GM21367 (cell line): ENCODE data around the gene PRKAR2B.
"Not testable (repeated sequence)": the region's sequence is repeated elsewhere in the genome, so short reads cannot be mapped to it uniquely, and the experiment has no call there.

Experiments
- ATAC-seq: cut with Tn5 transposase; IDR thresholded peaks from one replicate; pipeline ENCODE4 v1.9.1; 2021; ENCODE audit not compliant: unreplicated experiment

PRKAR2B gene

DNA sequence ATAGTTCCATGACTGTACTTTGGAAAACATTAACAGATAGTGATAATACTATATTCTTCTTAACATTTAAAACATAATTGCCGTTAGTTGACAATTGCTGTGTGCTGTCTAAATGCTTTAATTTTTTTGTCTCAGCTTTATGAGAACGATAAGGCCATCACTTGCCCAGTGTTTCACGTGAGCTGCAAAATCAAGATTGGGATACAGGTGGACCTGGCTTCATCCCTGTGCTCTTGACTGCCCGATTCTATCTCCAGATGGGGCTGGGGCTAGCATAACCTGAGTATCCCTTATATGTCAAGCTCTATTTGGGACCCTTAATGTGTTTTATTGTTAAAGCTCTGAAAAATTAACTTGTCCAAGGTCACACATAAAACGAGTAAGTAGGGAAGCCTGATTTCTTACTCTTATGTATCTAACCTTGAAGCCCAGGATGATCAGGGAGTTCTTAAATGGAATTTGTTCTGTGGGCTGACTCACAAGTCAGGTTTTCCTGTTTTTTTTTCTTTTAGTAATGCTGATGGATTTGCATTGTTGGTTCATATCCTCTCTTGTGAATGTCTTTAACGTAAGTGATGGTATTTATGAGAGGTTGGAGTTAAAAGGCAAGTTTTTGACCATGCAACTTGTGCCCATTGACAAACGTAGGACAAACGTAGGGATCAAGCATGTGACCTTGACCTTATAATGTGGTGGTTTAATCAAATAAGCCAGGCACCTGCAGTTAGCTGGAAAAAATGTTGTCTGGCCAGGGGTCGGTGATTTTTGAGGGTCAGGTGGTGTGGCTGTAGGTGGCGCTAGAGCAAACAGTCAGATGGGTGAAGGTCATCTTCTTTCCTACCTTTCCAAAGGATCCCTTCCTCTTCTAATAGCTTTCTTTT, 3.6 kb downstream of the PRKAR2B start:
- ATAC-seq: no peak

DNA sequence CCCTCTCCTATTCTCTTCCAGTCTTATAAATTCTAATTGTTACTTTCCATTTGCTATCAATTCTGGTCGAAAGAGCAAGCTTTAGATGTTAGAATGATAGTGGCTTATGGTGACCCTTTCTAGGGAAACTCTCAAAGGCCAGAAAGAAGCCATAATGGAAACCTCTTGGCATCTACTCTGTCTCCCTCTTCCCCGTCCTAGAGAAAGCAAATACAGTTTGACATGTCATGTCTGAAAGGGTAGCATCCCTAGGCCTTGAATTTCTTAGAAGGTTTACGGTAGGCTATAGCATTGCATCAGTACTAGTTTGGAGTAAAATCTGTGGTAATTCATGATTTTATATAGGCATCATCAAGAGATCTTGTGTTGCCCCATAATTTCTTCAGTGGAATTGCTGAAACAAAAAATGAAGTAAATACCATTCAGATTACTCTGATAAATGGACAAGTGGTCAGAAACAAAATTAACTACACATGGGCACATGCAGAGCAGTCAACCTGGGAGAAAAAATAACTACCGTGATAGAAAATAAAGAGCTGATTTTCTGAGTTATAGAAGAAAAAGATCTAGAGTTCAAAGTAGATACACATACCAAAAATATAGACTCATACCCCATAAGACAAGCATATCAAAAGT, 4.4 kb downstream of the PRKAR2B start:
- no peak for ATAC-seq

DNA sequence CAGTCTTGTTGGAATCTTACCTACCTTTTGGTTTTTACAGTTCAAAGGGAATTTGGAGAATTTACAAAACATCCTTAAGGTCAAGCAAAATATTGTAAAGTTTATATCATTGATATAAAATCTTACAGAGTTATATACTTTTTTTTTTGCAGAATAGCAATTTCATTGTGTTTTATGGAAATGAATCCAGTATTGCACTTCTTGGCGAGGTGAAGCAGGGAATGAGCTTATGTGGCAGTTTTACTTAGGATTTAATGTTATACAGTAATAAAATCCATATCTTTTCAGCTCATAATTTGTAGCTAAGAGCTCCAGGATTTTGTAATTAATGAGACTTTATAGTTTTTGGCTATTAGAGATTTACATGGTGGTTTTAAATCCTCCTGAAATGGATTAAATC, 5.0 kb downstream of the PRKAR2B start:
- ATAC-seq: no peak

GRCh38 chr7:107049971-107050532, 5.5 kb downstream of the PRKAR2B start:
- no peak for ATAC-seq

DNA sequence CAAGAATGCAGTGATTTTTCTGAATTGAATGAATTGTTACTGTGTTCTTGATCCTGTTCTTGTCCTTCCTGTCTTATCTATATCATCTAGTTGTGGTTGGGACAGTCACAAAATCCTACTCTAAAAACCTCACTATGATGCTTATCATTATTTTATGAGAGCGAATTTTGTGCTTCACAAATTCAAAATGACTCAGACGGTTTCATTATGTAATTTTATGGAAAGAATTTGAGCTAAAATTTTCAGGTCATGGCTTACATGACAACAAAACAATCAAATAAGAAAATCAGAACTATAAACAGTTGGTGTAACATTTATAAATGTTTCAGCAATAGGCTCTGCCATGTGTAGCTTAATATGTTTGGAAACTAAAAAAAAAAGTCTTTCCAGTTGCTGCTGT, 6.9 kb downstream of the PRKAR2B start:
- ATAC-seq: no peak

GRCh38 chr7:107054965-107055364, 10.5 kb downstream of the PRKAR2B start:
- ATAC-seq: not testable (repeated sequence)

GRCh38 chr7:107056058-107056457, 11.6 kb downstream of the PRKAR2B start:
- not testable (repeated sequence) for ATAC-seq

DNA sequence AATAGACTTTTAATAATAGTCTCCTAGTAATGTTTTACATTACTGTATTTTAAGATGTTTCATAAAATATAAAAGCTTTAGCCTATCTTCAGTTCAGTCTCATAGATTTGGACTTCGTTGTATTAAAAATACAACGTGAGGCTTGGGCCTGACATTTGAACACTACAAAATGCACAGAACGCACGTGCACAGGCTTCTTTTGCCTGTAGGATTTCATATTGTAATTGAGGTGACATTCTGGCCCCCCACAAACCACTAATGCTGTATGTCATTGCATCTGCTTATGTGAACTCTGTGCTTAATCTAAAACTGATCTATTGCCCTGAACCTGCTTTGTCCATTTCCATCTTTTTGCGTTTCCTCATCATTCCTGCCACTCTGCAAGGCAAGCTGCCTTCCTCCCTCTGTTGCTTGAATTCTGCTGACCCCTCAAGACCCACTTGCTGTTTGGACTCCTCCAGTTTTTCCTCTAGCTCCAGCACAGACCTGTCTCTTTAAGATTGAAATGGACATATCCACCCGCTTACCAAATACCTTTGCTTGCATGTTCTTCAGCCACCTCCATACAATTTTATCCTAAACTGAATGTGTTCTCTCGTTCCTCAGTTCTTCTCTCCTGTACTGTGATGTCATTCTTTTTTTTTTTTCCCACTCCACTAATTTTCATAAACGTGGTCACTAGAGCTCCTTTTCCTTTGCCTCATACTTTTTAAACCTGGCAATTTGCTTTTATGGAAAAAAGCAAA, 12.4 kb downstream of the PRKAR2B start:
- no peak for ATAC-seq

DNA sequence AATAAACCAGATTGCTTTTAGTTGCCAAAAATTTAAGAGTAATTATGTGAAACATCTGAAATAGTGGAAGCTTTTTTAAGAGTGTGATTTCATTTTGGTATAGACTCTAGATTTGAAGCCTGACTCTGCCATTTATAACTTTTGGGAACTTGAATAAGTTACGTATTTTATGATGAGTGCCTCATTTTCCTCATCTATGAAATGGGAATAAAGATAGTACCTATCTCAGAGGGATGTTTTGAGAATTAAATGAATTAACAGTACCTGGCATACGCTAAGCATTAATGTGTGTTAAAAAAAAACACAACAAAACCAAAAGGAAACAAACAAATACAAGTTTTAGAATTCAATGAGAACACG, 12.9 kb downstream of the PRKAR2B start:
- ATAC-seq: no peak

DNA sequence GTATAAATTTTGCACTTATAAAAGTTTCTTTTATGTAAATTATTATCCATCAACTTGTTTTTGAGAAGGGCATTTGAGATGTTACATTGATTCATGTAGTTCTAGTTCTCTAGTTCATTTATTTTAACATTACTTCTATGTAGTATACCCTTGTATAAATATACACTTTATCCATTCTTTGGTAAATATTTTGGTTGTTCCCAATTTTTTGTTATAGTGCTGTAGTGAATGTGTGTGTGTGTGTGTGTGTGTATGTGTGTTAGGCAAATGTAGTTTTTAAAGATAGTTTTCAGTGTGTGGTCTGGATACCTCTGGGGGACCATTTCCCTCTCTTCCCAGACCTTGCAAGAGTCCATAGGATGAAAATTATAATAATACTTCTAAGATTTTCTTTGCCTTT, 15.0 kb downstream of the PRKAR2B start:
- no peak for ATAC-seq

GRCh38 chr7:107063245-107064120, 19.0 kb downstream of the PRKAR2B start:
- ATAC-seq: no peak

DNA sequence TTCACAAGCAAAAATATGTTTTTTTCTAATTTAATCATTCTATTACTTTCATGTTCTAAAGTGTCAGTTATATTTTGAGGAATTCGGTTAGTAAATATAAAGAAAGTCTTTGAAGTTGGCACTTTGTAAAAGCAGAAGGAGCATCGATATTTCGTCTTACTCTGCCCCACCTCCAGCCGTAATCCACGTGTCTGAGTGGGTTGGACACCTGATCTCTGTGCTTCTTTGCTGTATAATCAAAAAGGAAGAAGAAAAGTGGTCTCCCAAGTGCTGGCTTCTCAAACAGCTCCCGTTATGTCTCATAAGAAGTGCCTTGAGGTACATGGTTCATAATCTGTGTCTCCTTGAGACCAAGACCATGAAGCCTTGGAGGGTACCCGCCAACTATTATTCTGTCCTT, 19.8 kb downstream of the PRKAR2B start:
- ATAC-seq: no peak

GRCh38 chr7:107065929-107066247, 21.4 kb downstream of the PRKAR2B start:
- ATAC-seq: no peak

DNA sequence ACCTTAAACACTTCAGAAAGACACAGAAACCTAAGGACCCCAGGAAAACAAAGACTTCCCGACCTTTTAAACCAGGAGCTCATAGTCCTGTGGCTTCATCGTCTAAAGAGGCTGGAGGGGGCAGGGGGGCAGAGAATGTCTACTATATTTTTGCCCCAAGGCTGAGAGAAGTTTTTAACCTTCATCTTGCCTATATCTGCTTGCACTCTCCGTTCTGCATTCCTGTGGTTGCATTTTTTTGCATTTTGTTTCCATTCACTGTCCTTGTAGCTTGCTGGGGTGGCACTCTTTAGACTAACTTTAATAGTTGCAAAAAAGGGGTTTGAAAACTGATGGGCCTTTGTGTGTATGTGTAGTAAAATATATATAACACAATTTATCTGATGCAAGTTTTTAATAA, 23.7 kb downstream of the PRKAR2B start:
- ATAC-seq: no peak

- ATAC-seq: no peak
These were observed 25.0 kb downstream of the PRKAR2B start for GRCh38 chr7:107069457-107069856.

- ATAC-seq: no peak
These were observed 26.2 kb downstream of the PRKAR2B start for GRCh38 chr7:107070710-107071109.

- no peak for ATAC-seq
These were observed 26.6 kb downstream of the PRKAR2B start for GRCh38 chr7:107071129-107071528.

DNA sequence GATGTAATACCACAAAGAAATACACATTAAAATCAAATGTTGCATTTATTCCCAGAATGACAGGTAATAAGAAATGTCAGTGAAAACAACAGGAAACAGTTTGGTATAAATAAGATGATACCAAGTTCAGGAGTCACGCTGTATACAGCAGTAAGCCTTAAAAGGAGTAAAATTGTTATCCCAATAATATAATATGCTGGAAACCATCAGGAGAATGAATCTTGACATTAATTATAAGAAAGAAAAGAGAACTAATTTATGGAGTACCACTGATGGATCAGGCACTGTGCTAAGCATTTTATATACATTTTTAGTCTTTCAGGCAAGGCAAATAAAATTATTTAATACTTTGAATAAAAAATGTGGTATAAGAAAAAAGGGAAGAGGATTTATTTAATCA, 27.6 kb downstream of the PRKAR2B start:
- no peak for ATAC-seq

- no peak for ATAC-seq
These were observed 31.5 kb downstream of the PRKAR2B start for GRCh38 chr7:107075863-107076574.
